MCF 10A (cell line): ENCODE measurements around the gene FYCO1. TPM values are rescaled to one million over a fixed set of nuclear protein-coding genes. Genes with fewer than 3 reads are reported as not detected.

Experiments
- BruUV-seq: library from RNA; stranded (reverse); fragments of 400-500 nt; replicated peaks from 2 replicates; lab custom pipeline; 2021; lab: Mats Ljungman, UMichigan
- CTCF ChIA-PET: fragments of 300-600 bp; sonication (Branson Sonifier 250); formaldehyde crosslinking; extraction: SDS; loops from one replicate; lab custom pipeline; 2021; ENCODE audit warnings: antibody characterized with exemption, inconsistent platforms; lab: Yijun Ruan, JAX
- POLR2A ChIA-PET: fragments of 300-600, 350-650 bp; sonication (Branson Sonifier 250); formaldehyde crosslinking; extraction: SDS; loops from one replicate; lab custom pipeline; 2020; ENCODE audit warnings: antibody characterized with exemption, inconsistent platforms; lab: Yijun Ruan, JAX
- DNase-seq: peaks from one replicate; pipeline ENCODE4 v3.0.0-alpha.2; 2018; ENCODE audit not compliant: unreplicated experiment
- H3K27ac Mint-ChIP-seq: one replicate; pipeline ENCODE4 v1.8.0; 2022; ENCODE audit warnings: mild to moderate bottlenecking, low read depth, mixed read lengths; ENCODE audit not compliant: unreplicated experiment
- H3K27me3 Mint-ChIP-seq: one replicate; pipeline ENCODE4 v1.8.0; 2022; ENCODE audit warnings: mixed read lengths; ENCODE audit not compliant: insufficient read depth, unreplicated experiment
- H3K36me3 Mint-ChIP-seq: one replicate; pipeline ENCODE4 v1.8.0; 2022; ENCODE audit warnings: mild to moderate bottlenecking, moderate library complexity, mixed read lengths; ENCODE audit not compliant: insufficient read depth, unreplicated experiment
- H3K4me1 Mint-ChIP-seq: one replicate; pipeline ENCODE4 v1.8.0; 2022; ENCODE audit warnings: mixed read lengths; ENCODE audit not compliant: insufficient read depth, unreplicated experiment
- H3K4me3 Mint-ChIP-seq: one replicate; pipeline ENCODE4 v1.8.0; 2022; ENCODE audit warnings: mild to moderate bottlenecking, moderate library complexity, mixed read lengths; ENCODE audit not compliant: unreplicated experiment
- H3K9me3 Mint-ChIP-seq: one replicate; pipeline ENCODE4 v1.8.0; 2022; ENCODE audit warnings: mixed read lengths; ENCODE audit not compliant: unreplicated experiment
- CTCF ChIP-seq: fragments of 200-600 bp; IDR thresholded peaks from one replicate; pipeline ENCODE4 v1.8.0; 2022; ENCODE audit warnings: antibody characterized with exemption, mild to moderate bottlenecking; ENCODE audit not compliant: unreplicated experiment
- intact Hi-C: fragments of 100-400 bp; cut with micrococcal nuclease; formaldehyde crosslinking; loops from 2 replicates; pipeline ENCODE4 v1.14.1; 2022
- total RNA-seq: library from RNA; stranded (reverse); gene quantifications from 2 replicates; pipeline ENCODE4 v1.2.3, GENCODE V29; 2022

FYCO1 gene
- total RNA-seq, 1 experiment from 2014 or later: 18.4 TPM

GRCh38 chr3:45990181-45990580, 5.4 kb downstream of the FYCO1 start:
- intact Hi-C loops: no loop called here

GRCh38 chr3:45988804-45989203, 6.8 kb downstream of the FYCO1 start:
- CTCF ChIA-PET: no interaction called here
- peaks cover 35% of the 10 kb centered on the region for H3K4me1 Mint-ChIP-seq
- intact Hi-C loops: no loop called here
- H3K4me3 Mint-ChIP-seq: no peak overlapping the region
- H3K9me3 Mint-ChIP-seq: no peaks in the 10 kb centered on the region
- DNase-seq: peak; percentile 79
- POLR2A ChIA-PET: no interaction called here
- H3K36me3 Mint-ChIP-seq: peaks cover 19% of the 10 kb centered on the region
- H3K27ac Mint-ChIP-seq: peak overlapping the region; percentile 67
- BruUV-seq: no TSS peak
- H3K27me3 Mint-ChIP-seq: no peaks in the 10 kb centered on the region
- TF ChIP-seq CTCF: no peak

More at GRCh38 chr3:45990181-45990580, 5.4 kb downstream of the FYCO1 start:
- BruUV-seq: no TSS peak
- H3K4me1 Mint-ChIP-seq: peaks cover 35% of the 10 kb centered on the region
- no peak overlapping the region for H3K27ac Mint-ChIP-seq
- no peak for DNase-seq
- peaks cover 11% of the 10 kb centered on the region for H3K36me3 Mint-ChIP-seq
- POLR2A ChIA-PET: no interaction called here
- H3K9me3 Mint-ChIP-seq: no peaks in the 10 kb centered on the region
- no peak for TF ChIP-seq CTCF
- CTCF ChIA-PET: interaction anchor here (0.5 kb wide), 1 partner anchor 290 kb away, joined by 3 read pairs; no protein-coding TSS in a partner anchor
- H3K27me3 Mint-ChIP-seq: no peaks in the 10 kb centered on the region
- H3K4me3 Mint-ChIP-seq: no peak overlapping the region

- BruUV-seq: no TSS peak
- Mint-ChIP-seq H3K4me1 (peaks cover 35% of the 10 kb centered on the region), H3K27ac (peak overlapping the region; percentile 67), H3K9me3 (no peaks in the 10 kb centered on the region), H3K27me3 (no peaks in the 10 kb centered on the region), H3K4me3 (no peak overlapping the region), H3K36me3 (peaks cover 23% of the 10 kb centered on the region)
- POLR2A ChIA-PET: no interaction called here
- peak; percentile 38 for DNase-seq
- intact Hi-C loops: no loop called here
- CTCF ChIA-PET: no interaction called here
- no peak for TF ChIP-seq CTCF
These were observed 7.3 kb downstream of the FYCO1 start for GRCh38 chr3:45988362-45988761.

- Mint-ChIP-seq H3K9me3 (no peaks in the 10 kb centered on the region), H3K4me1 (peaks cover 35% of the 10 kb centered on the region), H3K27ac (peak overlapping the region; percentile 67), H3K27me3 (no peaks in the 10 kb centered on the region), H3K36me3 (peaks cover 25% of the 10 kb centered on the region), H3K4me3 (no peak overlapping the region)
- BruUV-seq: no TSS peak
- DNase-seq: peak; percentile 1
- CTCF ChIA-PET: no interaction called here
- intact Hi-C loops: no loop called here
- POLR2A ChIA-PET: no interaction called here
- TF ChIP-seq CTCF: no peak
These were observed 8.0 kb downstream of the FYCO1 start for GRCh38 chr3:45987368-45988291.
